GM10266 (cell line): ENCODE measurements around the gene METRNL.

ENCODE experiments used
- DNase-seq: peaks from one replicate; pipeline ENCODE4 v3.0.0; 2012; ENCODE audit errors: extremely low spot score
- TF ChIP-seq, protein P1 (sequence below): IDR thresholded peaks from 2 replicates; pipeline ENCODE4 v1.5.1; 2012; ENCODE audit warnings: mild to moderate bottlenecking, low read depth; ENCODE audit not compliant: control insufficient read depth, insufficient read depth; ENCODE audit errors: missing control alignments

Gene METRNL

DNA sequence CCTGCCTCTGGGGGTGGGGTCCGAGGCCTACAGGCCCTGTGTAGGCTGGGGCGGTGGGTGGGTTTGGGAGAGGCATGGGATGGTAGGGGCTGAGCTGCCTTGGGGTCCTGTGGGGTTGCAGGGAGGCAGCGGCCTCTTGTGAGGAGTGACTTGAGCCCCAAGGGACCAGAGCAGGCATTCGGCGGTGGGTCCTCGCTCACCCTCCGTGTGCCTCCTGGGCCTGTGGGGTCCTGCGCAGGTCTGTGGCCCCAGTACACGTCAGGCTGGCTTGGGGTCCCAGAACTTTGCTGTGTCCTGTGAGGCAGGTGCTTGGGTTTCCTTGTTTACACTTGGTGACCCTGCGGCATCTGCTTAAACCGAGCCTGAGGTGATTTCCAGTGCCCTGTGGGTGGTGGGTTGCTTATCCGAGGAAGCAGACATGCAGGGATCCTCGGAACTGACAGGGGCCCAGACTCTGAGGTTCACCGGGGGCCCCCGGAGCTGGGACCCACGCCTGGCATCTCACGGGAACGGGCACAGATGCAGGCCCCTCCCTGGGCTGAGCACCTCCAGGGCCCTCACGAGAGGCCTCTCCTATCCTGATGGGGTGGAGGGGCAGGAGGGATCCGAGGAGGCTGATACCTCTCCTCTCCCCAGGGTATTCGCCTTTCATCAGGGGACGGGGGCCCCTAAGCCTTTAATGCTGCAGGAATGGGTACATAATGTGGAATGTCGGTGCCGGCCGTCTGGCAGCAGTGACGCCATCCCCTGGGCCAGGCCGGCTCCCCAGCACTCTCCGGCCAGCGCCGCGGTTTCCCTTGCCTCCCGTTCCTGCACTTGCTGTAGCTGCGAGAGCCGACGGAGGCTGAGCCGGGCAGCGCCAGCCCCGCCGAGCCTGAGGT is 7.7 kb downstream of the METRNL start:
- DNase-seq = no peak
- TF ChIP-seq, protein P1, sequence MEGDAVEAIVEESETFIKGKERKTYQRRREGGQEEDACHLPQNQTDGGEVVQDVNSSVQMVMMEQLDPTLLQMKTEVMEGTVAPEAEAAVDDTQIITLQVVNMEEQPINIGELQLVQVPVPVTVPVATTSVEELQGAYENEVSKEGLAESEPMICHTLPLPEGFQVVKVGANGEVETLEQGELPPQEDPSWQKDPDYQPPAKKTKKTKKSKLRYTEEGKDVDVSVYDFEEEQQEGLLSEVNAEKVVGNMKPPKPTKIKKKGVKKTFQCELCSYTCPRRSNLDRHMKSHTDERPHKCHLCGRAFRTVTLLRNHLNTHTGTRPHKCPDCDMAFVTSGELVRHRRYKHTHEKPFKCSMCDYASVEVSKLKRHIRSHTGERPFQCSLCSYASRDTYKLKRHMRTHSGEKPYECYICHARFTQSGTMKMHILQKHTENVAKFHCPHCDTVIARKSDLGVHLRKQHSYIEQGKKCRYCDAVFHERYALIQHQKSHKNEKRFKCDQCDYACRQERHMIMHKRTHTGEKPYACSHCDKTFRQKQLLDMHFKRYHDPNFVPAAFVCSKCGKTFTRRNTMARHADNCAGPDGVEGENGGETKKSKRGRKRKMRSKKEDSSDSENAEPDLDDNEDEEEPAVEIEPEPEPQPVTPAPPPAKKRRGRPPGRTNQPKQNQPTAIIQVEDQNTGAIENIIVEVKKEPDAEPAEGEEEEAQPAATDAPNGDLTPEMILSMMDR = no peak

DNA sequence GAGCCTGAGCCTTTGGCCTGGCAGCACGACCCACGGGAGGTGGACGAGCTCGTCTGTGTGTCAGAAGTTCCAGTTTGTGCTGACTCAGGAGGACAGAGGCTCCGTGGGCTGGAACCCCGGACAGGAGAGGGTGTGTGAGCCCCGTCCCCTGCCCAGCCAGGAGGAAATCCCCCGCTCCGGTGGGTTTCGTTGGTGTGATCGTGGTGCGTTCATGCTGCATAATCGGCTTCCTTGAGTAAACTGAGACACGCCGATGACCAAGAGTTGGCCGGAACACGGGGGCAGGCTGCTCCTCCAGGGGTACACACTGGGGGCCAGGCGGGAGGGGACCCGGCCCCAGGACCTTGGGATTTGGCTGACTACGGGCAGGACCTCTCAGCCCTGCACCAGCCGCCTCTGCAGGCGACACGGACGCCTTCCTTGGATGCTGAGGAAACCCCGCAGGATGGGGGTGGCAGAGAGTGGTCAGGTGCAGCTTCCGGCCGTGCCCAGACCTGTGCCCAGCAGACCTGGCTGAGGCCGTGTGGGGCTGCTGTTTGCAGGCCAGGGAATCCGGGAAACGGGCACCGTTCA is 8.5 kb downstream of the METRNL start:
- TF ChIP-seq, protein P1 = no peak
- DNase-seq = no peak

DNA sequence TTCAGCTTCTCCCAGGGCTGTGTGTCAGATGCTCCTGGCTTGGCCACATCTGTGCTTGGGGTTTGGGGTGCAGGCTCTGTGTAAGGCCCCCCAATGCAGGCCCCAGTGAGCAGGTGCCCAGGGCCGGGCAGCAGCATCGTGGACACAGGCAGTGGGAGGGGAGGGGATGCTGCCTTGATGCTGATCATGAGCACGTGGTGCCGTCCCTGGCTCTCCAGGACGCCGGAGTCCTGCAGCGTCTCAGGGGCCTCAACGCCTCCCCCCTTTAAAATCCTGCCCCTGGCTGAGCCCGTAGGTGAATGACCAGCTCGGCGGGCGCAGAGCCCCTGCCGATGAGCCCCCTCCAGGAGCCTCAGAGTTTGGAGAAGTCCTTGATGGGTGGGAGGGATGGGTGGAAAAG is 9.0 kb downstream of the METRNL start:
- TF ChIP-seq, protein P1 = no peak

DNA sequence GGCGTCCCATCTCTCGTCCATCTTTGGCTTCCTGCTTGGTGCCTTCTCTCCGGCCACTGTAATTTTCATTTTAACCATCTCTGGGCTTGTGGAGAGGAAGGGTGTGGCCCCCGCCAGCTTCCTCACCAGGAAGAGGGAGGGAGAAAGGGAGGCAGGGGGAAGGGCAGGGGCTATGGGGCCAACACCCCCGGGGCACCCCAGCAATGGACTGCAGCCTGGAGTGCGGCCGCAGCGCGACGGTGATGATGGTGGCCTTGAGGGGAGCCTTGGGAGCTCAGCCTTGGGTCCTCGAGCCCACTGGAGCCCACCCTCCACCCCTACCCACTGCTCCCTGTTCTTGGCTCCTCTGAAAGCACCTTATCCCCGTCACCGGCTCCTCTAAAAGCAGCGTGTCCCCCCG is 9.5 kb downstream of the METRNL start:
- TF ChIP-seq, protein P1 = no peak
- DNase-seq = no peak

More for the DNA sequence above, 9.0 kb downstream of the METRNL start:
- DNase-seq = no peak

DNA sequence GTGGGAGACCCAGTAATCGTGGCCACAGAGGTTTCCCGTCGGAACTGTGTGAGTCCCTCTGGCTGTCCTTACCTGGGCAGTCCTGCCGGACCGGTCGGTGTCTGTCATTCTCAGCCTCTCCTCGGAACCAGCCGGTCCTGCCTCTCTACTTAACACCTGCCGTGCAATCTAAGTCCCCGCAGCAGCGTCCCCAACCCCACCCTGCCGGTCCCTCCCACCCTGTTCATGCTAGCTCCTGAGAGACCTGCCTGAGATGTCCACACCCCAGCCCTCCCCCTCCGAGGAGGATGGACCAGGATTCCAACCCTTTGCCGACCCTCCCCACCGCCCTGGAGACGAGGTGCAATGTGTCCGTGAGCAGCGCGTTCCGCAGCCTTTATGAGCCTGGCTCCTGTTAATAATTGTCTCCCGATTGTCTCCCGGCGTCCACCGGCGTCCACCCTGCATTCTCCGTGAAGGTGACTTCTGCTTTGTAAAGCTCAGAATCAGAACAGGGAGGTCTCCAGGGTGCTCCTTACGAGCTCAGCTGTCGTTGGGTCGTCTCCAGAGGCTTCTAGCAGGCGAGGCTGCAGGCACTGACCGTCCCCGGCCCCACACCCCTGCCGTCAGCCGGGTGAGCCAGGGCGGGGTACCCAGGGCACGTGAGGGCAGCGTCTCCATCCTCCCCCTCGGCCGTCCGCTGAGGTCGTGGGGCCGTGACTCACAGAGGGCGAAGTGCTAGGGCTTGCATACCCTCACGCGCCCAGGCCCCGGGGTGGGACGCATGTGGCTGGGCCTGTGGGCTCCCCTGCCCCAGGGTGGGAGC is 10.1 kb downstream of the METRNL start:
- no peak for DNase-seq
- TF ChIP-seq, protein P1 = no peak

DNA sequence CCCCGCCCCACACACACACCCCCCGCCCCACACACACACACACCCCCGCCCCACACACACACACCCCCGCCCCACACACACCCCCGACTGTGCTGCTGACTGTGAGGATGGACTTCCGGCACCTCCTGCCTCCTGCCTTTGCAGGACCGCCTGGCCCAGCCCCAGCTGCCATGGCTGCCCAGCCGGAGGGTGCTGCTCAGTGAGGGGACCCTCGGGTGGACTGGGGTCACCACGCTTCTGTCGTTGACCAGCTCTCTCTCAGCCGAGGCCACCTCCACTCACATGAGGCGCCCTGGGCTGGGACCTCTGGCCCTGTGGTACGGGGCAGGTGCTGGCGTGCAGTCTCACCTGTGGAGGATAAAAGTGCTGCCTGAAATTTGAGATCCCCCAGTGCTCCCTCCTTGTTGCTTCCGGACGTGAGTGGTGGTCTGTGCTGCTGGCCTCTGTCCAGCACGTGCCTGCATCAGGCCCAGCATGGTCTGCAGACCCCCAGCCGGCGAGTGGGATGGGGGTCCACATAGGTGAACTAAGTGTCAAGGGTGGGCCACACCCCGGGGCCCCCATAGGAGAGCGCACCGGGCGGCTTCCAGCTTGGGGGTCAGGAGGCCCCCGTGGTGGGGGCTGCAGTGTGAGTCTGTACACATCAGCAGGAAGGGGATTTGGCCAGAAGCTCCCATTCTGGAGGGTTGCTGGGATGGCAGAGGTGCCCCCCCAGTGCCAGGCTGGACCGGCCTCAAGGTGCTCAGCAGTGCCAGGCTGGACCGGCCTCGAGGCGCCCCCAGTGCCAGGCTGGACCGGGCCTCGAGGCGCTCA is 11.2 kb downstream of the METRNL start:
- DNase-seq = no peak
- TF ChIP-seq, protein P1 = no peak
